ENCODE results near the gene UTP4.

GRCh38 chr16:69108064-69108904 is 24.2 kb upstream of the UTP4 start:
- TF ChIP-seq POLR2AphosphoS5 (IDR thresholded peaks at IDR 0.05; ENCODE audit: low read depth, low read length) (no peak), REST (IDR thresholded peaks at IDR 0.05; ENCODE audit: insufficient read depth in 1 of 2, low read depth in 2 of 2, low read length in 1 of 2) (no peak), CTCF (IDR thresholded peaks at IDR 0.05) (no peak)

Measured in Panc1 (cell line).